OCI-M1 (cell line): ENCODE measurements around the gene SLC22A6.
"Not testable (repeated sequence)": the region's sequence is repeated elsewhere in the genome, so short reads cannot be mapped to it uniquely, and the experiment has no call there.

Experiments
- DNase-seq: peaks from one replicate; lab custom pipeline; 2025; lab: John Stamatoyannopoulos, UW

The SLC22A6 gene

DNA sequence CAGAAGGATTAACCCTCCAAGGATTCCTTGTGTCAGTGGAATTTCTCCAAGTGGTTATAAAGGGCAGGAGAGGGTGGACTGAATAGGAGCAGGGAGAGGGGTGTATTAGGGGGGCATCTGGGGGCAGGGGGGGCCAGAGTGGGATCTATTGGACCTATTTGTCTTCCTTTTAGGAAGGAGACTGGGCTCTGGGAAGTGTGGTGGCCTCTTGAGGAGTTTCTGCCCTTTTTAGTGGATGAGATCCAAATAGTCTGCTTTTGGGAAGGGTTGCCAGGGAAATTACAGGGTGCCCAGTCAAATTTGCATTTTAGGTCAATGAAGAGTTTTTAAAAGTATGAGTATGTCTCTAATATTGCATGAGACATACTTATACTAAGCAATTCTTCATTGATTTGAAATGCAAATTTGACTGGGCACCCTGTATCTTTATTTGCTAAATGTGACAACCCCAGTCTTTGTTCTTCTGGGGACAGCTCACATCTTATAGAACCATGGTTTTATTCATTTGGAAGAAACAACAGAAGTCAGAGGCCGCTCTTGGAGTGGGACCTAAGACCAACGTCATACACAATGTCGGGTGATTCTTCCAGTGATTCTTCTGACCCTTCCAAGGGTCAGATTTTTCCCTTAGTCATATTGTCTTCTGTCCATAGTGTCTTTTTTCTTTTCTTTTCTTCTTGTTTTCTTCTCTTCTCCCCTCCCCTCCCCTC, 429 bp upstream of the SLC22A6 start:
- DNase-seq = no peak

DNA sequence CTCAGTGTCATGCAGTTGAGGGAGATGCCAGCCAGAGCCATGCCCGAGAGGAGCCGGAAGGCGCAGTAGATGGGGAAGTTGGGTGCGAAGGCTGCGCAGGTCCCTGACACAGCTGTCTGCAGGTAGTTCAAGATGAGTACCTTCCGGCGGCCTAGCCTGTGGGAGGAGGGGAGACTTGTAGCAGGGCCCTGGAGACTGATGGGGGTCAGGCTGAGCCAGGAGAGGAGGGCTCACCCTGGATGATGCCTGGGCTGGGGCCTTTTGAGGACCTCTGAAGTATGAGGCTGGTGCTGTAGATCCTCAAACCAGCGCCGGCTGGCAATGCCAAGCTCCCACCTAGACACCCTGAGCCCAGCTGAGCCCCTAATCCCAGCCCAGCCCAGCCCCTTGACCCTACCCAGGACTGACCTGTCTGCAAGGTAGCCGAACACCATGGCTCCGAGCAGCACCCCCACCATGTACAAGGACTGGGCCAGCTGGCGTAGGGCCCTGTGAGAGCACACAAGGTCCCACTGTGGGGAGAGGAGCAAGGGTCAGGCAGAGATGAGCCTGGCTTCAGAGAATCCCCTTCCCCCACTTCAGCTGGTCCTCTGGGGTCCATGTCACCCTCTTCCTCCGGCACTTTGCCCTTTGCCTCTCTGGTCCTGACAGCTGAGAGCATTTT, 1.1 kb downstream of the SLC22A6 start:
- no peak for DNase-seq

DNA sequence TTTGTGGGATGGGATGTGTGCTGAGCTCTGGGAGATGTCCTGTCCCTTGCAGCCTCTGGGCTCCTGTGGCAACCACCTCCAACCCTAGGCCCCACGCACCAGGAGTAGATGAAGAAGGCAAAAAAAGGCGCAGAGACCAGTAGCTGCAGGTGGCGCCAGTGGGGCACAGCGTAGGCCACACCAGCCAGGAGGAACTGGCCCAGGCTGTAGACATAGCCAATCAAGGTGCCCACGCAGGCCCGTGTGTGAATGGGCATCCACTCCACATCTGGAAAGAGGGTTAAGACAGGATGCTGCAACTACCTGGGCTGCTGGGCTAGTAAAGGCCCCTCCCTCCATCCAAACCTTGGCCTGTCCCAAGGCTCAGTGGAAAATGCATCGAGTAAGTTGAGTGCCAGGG, 3.0 kb downstream of the SLC22A6 start:
- no peak for DNase-seq

DNA sequence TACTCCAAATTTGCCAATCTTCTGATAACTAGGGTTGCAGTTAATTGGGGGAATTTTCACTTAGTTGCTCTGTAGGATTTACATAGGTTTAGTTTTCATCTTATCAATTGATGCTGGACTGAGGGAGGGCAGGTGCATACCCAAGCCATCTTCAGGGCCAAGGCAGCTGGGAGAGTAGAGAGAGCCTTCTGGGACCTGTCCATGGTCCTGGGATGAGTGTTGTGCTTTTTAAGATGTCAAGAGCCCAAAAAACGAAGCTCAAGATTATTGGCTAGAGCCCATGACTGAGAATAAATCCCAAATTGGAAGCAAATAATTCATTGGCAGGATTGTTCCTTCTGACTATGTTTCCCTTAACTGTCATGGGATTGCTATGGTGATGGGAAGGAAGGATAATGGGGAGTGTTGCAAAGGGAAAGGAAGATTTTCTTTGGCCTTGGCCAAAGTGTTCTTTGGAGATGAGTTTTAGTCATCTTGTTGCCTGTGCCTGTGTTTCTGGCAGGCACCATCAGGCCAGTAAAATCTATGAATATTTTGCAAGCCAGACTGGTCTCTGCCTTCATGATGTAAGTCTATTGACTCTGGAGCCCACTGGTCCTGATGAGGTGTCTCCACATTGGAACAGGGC, 4.5 kb downstream of the SLC22A6 start:
- no peak for DNase-seq

DNA sequence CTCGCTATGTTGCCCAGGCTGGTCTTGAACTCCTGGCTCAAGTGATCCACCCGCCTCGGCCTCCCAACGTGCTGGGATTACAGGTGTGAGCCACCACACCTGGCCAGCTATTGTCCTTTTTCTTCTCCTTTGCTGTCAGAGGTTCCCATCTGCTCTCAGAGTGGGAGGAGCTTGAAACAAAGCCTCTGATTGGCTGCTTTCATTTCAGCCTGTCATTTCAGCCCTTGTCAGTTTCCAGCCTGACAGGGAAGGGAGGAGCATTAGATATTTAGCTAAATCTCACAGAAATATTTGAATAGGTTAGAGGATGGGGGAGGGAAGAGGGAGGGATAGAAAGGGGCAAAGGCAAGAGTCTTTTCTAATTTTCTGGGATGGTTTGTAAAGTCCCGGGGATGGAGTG, 8.7 kb downstream of the SLC22A6 start:
- DNase-seq = peak; percentile 5

DNA sequence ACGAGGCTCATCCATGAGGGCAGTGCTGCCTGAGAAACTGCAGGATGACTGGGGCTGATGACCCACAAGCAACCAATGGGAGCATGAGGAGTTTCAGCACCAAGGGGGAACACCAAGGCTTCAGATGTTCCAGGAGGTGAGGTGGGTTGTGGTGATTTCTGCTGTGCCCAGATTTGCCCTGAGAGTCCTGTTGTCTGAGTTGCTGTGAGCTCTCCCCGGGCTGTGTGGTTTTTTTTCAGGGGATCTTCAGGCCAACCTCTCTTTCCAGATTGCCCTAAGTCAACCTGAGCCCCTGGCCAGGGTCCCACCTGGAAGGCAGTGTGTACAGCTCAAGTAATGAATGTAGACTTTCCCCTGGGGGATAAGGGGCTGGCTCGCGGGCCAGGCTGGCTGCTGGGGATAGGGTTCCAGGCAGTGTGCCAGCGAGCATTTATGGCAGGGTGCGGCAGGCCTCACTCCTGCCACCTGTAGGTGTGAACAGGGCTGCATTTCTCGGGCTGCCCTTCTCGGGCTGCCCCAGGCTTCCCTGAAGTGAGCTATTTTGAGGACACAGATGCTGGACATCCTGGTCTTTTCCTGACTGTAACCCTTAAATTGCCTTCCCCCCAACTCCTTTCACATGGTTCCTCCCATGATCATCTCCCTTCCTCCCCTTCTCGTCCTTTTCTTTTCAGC, 9.8 kb downstream of the SLC22A6 start:
- DNase-seq = peak; percentile 49

DNA sequence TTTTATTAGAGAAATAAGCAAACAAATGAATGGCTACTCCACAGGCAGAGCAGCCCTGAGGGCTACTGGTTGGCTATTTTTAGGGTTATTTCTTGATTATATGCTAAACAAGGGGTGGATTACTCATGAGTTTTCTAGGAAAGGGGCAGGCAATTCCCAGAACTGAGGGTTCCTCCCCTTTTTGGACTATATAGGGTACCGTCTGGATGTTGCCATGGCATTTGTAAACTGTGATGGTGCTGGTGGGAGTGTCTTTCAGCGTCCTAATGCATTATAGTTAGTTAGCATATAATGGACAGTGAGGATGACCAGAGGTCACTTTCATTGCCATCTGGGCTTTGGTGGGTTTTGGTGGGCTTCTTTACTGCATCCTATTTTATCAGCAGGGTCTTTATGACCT, 19.2 kb downstream of the SLC22A6 start:
- peak; percentile 35 for DNase-seq

DNA sequence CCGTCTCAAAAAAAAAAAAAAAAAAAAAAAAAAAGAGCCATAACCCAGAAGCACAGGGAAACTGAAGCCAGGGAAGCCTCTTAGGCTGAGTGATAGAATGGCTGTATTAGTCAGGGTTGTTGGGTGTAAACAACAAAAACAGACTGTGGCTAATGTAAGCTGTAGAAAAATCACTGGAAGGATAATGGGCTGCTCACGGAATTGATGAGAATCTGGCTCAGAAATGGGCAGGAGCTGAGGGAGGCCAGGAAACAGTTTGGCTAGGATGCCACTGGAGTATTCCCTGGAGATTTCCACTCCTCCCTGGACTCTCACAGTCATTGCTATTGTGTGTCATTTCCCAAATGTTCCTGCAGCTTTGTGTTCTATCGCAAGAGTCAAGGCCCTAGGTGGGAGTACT, 22.4 kb downstream of the SLC22A6 start:
- DNase-seq = no peak

DNA sequence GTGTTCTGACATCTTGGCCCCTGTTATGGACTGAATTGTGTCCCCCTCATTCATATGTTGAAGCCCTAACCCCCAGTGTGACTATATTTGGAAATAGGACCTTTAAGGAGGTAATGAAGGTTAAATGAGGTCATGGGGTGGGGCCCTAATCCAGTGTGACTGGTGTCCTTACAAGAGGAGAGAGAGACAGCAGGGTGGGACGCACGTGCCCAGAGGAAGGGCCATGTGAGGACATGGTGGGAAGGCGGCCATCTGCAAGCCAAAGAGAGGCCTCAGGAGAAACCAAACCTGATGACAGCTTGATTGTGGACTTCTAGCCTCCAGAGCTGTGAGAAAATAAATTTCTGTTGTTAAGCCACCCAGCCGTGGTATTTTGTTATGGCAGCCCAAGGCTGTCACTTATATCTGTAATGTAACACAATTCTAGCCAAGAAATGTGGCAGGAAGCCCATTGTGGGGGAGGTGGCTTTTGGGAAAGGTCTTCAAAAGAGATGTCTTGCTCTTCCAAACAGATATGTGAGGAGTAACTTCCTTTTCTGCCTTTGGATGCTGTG, 23.7 kb downstream of the SLC22A6 start:
- peak; percentile 14 for DNase-seq

DNA sequence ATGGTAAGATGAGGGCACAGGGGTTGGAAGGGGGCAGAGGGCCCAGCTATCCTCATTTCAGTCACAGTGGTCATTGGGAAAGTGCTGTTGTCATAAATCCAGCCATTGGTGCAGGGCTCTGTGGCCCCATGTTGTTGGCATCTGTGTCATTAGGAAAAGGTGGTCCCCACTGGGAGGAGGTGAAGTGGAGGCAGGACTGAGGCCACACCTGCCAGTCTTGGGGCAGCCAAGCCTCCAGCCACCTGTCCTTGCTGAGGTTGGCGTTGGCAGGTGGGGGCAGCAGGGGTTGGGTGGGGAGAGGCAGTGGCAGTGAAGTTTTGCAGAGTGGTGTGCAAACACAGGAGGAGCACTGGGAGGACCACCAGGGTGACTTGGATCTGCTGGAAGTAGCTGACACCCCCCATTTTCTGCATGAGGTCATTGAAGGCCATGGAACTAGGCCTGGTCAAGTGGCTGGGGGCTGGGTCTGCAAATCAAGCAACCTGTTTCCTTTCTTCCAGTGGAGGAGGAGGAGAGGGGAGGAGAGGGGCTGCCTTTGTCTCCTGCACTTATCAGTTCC, 25.3 kb downstream of the SLC22A6 start:
- DNase-seq = no peak

DNA sequence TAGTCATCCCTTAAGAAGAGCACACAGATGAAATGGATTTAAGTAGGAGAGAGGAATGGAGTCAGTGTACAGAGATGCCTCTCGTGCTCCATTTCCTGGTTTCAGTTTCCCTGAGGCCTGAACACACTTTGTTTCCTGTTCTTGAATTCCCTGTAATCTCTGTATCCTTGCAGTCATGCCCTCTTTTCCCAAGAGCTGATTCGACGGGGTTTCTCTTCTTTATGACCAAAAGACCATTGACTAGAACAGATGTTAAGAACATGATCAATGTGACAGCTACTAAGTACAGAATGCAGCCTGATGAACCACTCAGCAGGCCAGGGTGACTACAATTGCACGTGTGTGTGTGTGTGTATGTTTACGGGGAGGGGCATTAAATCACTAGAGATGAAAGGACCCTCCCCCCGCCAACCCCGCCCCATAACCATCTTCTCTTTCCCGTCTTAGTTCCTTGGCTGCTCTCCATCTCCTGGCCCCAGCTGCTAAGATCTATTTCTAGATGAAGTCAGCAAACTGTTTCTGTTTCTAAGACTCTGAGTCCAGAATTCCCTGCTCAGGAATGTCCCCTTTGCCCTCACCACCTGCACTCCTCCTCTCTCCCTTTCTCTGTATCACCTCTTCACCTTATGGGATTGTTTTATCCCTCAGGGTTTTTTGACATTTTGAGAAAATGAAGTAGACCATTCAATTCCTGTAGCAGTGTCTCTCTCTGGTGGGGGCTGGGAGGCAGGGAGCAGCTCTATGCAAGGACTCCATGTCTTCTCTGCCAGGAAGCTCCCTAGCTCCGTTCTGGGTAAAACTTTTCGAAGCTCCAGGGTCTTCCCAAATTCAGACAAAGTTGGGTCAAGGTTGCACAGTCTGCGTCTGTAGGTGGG, 26.0 kb downstream of the SLC22A6 start:
- DNase-seq = no peak

DNA sequence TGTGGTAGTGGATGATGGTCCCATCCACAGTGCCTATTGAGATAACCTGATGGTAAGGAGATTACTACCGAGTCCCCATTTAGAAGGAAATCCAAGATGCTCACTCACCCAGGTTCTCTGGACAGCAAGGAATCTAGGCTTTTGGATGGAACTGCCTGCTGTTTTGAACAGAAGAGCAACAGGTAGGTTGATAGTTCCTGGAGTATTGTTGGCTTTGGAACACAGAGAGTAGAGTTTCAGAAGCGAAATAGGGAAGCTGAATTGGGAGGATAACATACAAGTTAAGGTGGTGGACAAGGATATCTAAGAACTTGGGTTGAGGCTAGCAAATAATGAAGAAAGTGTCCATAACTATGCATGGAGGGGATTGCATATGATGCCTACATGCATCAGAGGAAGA, 27.6 kb downstream of the SLC22A6 start:
- DNase-seq = no peak

DNA sequence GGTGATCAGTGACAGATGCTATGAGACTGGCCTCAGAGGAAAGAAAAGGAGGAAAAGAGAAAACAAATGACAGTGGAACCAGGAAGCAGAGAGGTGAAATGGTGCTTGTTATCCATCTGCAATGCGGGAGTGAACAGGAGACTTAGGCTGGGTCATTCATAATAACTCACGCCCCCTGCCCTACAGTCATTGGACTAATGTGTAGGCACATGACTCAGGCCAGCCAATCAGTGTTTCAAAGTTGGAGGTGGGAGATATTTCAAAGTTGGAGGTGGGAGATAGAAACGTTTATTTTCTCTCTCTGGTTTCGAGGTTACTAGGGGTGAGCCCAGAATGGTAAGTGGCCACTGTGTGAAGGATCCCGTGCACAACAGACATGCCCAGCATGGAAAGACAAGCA, 30.3 kb downstream of the SLC22A6 start:
- no peak for DNase-seq

DNA sequence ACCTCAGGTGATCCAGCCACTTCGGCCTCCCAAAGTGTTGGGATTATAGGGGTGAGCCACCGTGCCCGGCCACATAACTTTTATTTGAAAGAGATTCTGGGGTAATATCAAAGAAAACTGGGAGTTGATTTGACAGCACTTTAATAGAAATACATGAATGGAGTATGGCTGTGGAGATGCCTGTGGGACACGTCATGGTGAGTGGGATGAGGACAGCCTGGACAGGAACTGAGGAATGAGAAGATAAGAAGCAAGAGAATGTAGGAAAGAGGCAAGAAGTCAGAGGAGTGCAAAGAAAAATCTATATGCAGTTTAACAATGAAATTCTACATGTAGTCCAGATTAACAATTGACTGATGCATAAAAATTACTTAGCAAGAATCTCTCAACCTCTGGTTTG, 31.0 kb downstream of the SLC22A6 start:
- DNase-seq = no peak

DNA sequence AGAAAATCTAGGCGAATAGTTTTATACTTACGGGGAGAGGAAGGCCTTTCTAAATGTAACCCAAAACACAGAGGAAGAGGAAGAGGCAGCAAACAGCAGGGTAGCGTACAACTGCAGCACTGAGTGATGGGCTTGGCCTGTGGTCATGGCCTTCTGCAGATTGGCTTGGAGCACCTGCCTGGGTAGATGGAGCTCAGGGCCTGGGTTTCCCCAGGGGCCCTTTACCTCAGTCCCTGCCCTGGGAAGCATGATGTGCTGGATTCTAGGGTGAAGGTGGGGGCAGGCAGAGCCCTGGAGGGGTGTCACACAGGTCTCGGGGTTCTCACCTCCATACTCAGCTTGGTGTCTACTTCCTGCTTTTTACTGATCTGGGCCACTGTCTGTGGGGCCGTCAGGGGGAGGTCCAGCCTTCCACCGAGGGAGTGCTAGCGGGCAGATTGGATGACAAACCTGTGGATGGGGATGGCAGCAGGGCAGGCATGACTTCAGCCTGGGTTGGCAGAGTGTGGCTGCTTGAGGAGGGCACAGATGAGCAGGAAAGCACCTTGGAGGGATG, 35.9 kb downstream of the SLC22A6 start:
- DNase-seq = no peak

DNA sequence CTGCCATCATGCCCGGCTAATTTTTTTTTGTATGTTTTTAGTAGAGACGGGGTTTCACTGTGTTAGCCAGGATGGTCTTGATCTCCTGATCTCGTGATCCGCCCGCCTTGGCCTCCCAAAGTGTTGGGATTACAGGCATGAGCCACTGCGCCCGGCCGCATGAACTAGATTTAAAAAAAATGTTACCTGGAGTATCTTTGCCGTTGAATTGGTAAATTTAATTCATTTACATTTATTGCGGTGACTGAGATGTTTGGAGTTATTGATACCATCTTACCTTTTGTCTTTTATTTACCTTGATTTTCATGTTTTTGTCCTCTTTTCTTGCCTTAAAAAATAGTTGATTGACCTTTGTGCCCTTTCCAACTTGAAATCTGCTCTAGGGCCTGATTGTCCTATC, 39.2 kb downstream of the SLC22A6 start:
- not testable (repeated sequence) for DNase-seq

DNA sequence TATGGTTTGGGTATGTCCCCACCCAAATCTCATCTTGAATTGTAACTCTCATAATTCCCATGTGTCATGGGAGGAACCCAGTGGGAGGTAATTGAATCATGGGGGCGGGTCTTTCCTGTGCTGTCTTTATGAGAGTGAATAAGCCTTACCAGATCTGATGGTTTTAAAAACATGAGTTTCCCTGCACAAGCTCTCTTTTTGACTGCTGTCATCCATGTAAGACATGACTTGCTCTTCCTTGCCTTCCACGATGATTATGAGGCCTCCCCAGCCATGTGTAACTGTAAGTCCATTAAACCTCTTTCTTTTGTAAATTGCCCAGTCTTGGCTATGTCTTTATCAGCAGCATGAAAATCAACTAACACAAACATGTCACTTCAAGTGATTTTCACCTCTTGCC, 47.2 kb downstream of the SLC22A6 start:
- peak; percentile 17 for DNase-seq

DNA sequence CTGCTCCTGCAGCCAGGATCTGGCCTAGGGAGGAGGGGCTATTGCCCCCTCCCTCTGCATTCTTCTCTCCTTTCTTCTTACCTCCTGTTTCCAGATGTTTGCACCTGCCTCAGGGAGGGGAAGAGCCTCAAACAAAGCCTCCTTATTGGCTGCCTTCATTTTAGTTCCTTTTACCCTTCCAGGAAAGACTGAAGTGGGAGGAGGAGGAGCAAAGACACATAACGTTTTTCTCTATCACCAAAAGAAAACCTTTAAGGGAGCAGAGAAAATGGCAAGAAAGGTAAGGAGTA, 50.3 kb downstream of the SLC22A6 start:
- no peak for DNase-seq

DNA sequence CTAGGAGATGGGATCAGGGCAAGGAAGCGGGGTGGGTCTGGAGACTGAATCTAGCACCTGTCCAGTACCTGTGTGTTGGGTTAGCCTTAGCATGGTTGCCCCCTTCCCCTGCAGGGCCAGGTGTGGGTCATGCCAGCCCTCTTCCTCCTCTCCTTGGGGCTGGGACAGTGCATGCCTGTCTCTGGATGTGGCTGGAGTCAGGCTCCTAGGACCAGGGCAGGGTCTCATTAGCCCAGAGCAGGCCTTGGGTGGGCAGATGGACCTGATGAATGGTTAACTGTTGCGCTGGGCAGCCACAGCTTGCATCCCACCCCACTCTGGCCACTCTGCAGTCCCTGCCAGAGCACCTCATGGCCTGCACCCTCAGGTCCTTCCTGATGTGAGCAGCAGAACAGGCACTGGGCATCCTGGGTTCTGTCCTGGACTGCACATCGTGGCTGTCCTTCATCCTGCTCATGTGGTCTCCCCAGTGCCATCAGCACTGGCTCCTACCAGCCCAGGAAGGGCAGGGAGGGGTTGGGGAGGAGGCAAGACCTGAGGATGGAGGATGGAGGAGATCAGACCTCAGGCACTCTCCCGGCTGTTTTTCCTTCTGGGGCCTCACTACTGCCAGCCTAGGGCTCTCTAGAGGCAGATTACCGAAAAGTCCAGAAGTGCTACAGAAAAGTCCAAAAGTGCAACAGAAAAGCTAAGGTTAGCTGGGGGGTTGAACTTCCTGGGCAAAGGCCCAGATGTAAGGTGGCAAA, 50.8 kb downstream of the SLC22A6 start:
- DNase-seq = no peak

DNA sequence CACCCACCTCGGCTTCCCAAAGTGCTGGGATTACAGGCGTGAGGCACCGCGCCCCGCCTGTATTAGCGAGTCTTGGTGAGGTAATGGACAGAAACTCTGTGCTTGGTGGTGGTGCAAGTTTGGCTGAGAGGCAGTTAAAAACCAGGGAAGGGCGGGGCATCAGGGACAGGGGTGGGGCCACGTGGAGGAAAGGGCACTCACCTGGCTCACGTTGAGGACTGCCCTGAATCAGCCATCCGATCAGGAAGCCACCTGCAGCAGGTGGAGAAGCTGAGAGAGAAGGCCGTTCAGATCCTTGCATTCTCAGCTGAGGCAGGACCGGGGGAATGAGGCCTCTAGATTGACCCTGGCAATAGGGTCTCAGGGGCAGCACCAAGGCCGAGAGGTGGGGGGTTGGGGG, 51.5 kb downstream of the SLC22A6 start:
- no peak for DNase-seq
